ENCODE data around the gene LIN37.

LIN37 gene

GRCh38 chr19:35745328-35746086 lies 2.9 kb upstream of the LIN37 start, which contains the start of the genes PSENEN and U2AF1L4:
Gene PSENEN (plus strand): TSS chr19:35745651. CDS start chr19:35745931, 280 bp downstream.
Gene U2AF1L4 (minus strand): TSS chr19:35745418. CDS start chr19:35745391, 27 bp downstream.
- Histone ChIP-seq H3K4me3 (ENCODE audit: insufficient read depth in 1 of 2, low read depth in 1 of 2, low read length in 2 of 2) (peak within 1 kb of the TSS; percentile 74 to 96), H3K9me3 (ENCODE audit: control insufficient read depth, low read length) (no peaks in the 10 kb centered on the region), H4K91ac (ENCODE audit: low read length) (peak within 1 kb of the TSS; percentile 90), H2BK12ac (ENCODE audit: low read length in 2 of 2) (no peak within 1 kb of the TSS), H3K4me1 (ENCODE audit: control insufficient read depth, insufficient read depth, low read depth, low read length) (peaks cover 26% of the 10 kb centered on the region), H2AK5ac (ENCODE audit: low read length, severe bottlenecking) (peak within 1 kb of the TSS; percentile 82), H3K9ac (ENCODE audit: low read length) (peak within 1 kb of the TSS; percentile 99), H2AFZ (ENCODE audit: low read depth, low read length) (peak within 1 kb of the TSS; percentile 72), H3K18ac (ENCODE audit: low read depth in 1 of 2, low read length in 2 of 2) (peak within 1 kb of the TSS; percentile 67 to 95), H3K23ac (ENCODE audit: low read length in 2 of 2) (no peak within 1 kb of the TSS), H3K79me1 (replicated peaks; ENCODE audit: low read length, poor library complexity, severe bottlenecking) (peaks cover 37% of the 10 kb centered on the region), H3K36me3 (ENCODE audit: control insufficient read depth in 1 of 2, insufficient read depth in 2 of 2, low read depth in 1 of 2, low read length in 2 of 2) (peaks cover 16 to 21% of the 10 kb centered on the region in 2 experiments), H2BK5ac (ENCODE audit: low read depth, low read length, poor library complexity, severe bottlenecking) (peak within 1 kb of the TSS; percentile 87), H3K27ac (ENCODE audit: low read length, poor library complexity, severe bottlenecking) (peak within 1 kb of the TSS; percentile 98), H2BK15ac (ENCODE audit: low read depth, poor library complexity, severe bottlenecking) (peak within 1 kb of the TSS; percentile 30), H3K27me3 (ENCODE audit: control insufficient read depth in 1 of 2, insufficient read depth in 1 of 2, low read length in 2 of 2) (no peaks in the 10 kb centered on the region), H3K14ac (ENCODE audit: low read length in 2 of 2) (peak within 1 kb of the TSS in 1 of 2 experiments; percentile 97), H2BK120ac (ENCODE audit: low read depth, low read length) (peak within 1 kb of the TSS; percentile 99), H4K8ac (ENCODE audit: low read length) (peak within 1 kb of the TSS; percentile 70), H3K4ac (ENCODE audit: low read depth in 1 of 2, low read length in 2 of 2) (peak within 1 kb of the TSS; percentile 92 to 93), H3K4me2 (ENCODE audit: low read length, poor library complexity, severe bottlenecking) (peak within 1 kb of the TSS; percentile 80)
- under 1% methylated on average over 37 of the region's 40 CpGs for WGBS
- peak; percentile 99 for DNase-seq

DNA sequence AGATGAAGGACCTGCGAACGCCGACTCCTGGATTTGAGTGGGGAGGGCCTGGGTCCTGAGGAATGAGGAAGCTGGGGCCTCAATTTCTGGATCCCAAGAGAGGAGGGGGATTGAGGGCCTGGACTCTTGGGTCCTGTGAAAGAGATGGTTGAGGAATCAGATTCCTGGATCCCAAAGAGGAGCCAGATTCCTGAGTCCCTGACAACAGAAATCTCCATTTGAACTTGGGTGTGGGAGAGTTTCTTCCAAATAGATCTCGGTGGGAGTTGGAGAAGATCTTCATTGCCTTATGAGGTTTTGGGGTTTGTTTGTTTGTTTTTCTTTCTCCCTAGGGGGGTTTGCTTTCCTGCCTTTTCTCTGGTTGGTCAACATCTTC lies 2.3 kb upstream of the LIN37 start:
- Histone ChIP-seq H3K9ac (ENCODE audit: low read length) (peak overlapping the region; percentile 99), H3K23ac (ENCODE audit: low read length in 2 of 2) (no peak overlapping the region), H3K4ac (ENCODE audit: low read depth in 1 of 2, low read length in 2 of 2) (peak overlapping the region in 1 of 2 experiments; percentile 57), H3K27ac (ENCODE audit: low read length, poor library complexity, severe bottlenecking) (peak overlapping the region; percentile 33), H3K4me1 (ENCODE audit: control insufficient read depth, insufficient read depth, low read depth, low read length) (peaks cover 22% of the 10 kb centered on the region), H3K79me1 (replicated peaks; ENCODE audit: low read length, poor library complexity, severe bottlenecking) (peaks cover 37% of the 10 kb centered on the region), H2BK12ac (ENCODE audit: low read length in 2 of 2) (no peak overlapping the region), H2AFZ (ENCODE audit: low read depth, low read length) (no peak overlapping the region), H3K9me3 (ENCODE audit: control insufficient read depth, low read length) (no peaks in the 10 kb centered on the region), H4K8ac (ENCODE audit: low read length) (no peak overlapping the region), H3K4me2 (ENCODE audit: low read length, poor library complexity, severe bottlenecking) (peak overlapping the region; percentile 76), H3K18ac (ENCODE audit: low read depth in 1 of 2, low read length in 2 of 2) (peak overlapping the region in 1 of 2 experiments; percentile 4), H3K36me3 (ENCODE audit: control insufficient read depth in 1 of 2, insufficient read depth in 2 of 2, low read depth in 1 of 2, low read length in 2 of 2) (peaks cover 16 to 21% of the 10 kb centered on the region in 2 experiments), H2BK5ac (ENCODE audit: low read depth, low read length, poor library complexity, severe bottlenecking) (no peak overlapping the region), H3K27me3 (ENCODE audit: control insufficient read depth in 1 of 2, insufficient read depth in 1 of 2, low read length in 2 of 2) (no peaks in the 10 kb centered on the region), H2AK5ac (ENCODE audit: low read length, severe bottlenecking) (peak overlapping the region; percentile 76), H3K4me3 (ENCODE audit: insufficient read depth in 1 of 2, low read depth in 1 of 2, low read length in 2 of 2) (peak overlapping the region; percentile 74 to 96), H2BK15ac (ENCODE audit: low read depth, poor library complexity, severe bottlenecking) (no peak overlapping the region), H3K14ac (ENCODE audit: low read length in 2 of 2) (no peak overlapping the region), H2BK120ac (ENCODE audit: low read depth, low read length) (peak overlapping the region; percentile 35), H4K91ac (ENCODE audit: low read length) (no peak overlapping the region)
- no peak for DNase-seq
- WGBS, result 22% methylated on average over 4 of the region's 4 CpGs

- H3K79me1 ChIP-seq (replicated peaks; ENCODE audit: low read length, poor library complexity, severe bottlenecking), result peaks cover 40% of the 10 kb centered on the region
- no peak overlapping the region for H3K18ac ChIP-seq (ENCODE audit: low read depth in 1 of 2, low read length in 2 of 2)
- peak overlapping the region; percentile 76 for H3K4me2 ChIP-seq (ENCODE audit: low read length, poor library complexity, severe bottlenecking)
- no peak overlapping the region for H3K23ac ChIP-seq (ENCODE audit: low read length in 2 of 2)
- no peak overlapping the region for H4K91ac ChIP-seq (ENCODE audit: low read length)
- WGBS, result 97% methylated on average over 5 of the region's 5 CpGs
- H2BK15ac ChIP-seq (ENCODE audit: low read depth, poor library complexity, severe bottlenecking), result no peak overlapping the region
- H2AK5ac ChIP-seq (ENCODE audit: low read length, severe bottlenecking), result peak overlapping the region; percentile 76
- no peak overlapping the region for H3K14ac ChIP-seq (ENCODE audit: low read length in 2 of 2)
- no peak overlapping the region for H2BK5ac ChIP-seq (ENCODE audit: low read depth, low read length, poor library complexity, severe bottlenecking)
- peak overlapping the region; percentile 99 for H3K9ac ChIP-seq (ENCODE audit: low read length)
- no peak overlapping the region for H3K27ac ChIP-seq (ENCODE audit: low read length, poor library complexity, severe bottlenecking)
- no peak overlapping the region for H2AFZ ChIP-seq (ENCODE audit: low read depth, low read length)
- H3K4me1 ChIP-seq (ENCODE audit: control insufficient read depth, insufficient read depth, low read depth, low read length), result peaks cover 22% of the 10 kb centered on the region
- H3K4me3 ChIP-seq (ENCODE audit: insufficient read depth in 1 of 2, low read depth in 1 of 2, low read length in 2 of 2), result peak overlapping the region; percentile 30 to 96
- peaks cover 16 to 24% of the 10 kb centered on the region in 2 experiments for H3K36me3 ChIP-seq (ENCODE audit: control insufficient read depth in 1 of 2, insufficient read depth in 2 of 2, low read depth in 1 of 2, low read length in 2 of 2)
- H4K8ac ChIP-seq (ENCODE audit: low read length), result no peak overlapping the region
- no peak for DNase-seq
- H3K9me3 ChIP-seq (ENCODE audit: control insufficient read depth, low read length), result no peaks in the 10 kb centered on the region
- no peak overlapping the region for H2BK12ac ChIP-seq (ENCODE audit: low read length in 2 of 2)
- H2BK120ac ChIP-seq (ENCODE audit: low read depth, low read length), result no peak overlapping the region
- no peaks in the 10 kb centered on the region for H3K27me3 ChIP-seq (ENCODE audit: control insufficient read depth in 1 of 2, insufficient read depth in 1 of 2, low read length in 2 of 2)
- no peak overlapping the region for H3K4ac ChIP-seq (ENCODE audit: low read depth in 1 of 2, low read length in 2 of 2)
Measured at GRCh38 chr19:35746531-35746930, 1.8 kb upstream of the LIN37 start.

GRCh38 chr19:35750167-35750566 lies 1.8 kb downstream of the LIN37 start:
- Histone ChIP-seq H3K79me1 (replicated peaks; ENCODE audit: low read length, poor library complexity, severe bottlenecking) (peaks cover 43% of the 10 kb centered on the region), H3K18ac (ENCODE audit: low read depth in 1 of 2, low read length in 2 of 2) (no peak overlapping the region), H2BK15ac (ENCODE audit: low read depth, poor library complexity, severe bottlenecking) (no peak overlapping the region), H3K9me3 (ENCODE audit: control insufficient read depth, low read length) (no peaks in the 10 kb centered on the region), H3K27ac (ENCODE audit: low read length, poor library complexity, severe bottlenecking) (no peak overlapping the region), H2BK120ac (ENCODE audit: low read depth, low read length) (no peak overlapping the region), H3K4me1 (ENCODE audit: control insufficient read depth, insufficient read depth, low read depth, low read length) (peaks cover 14% of the 10 kb centered on the region), H3K9ac (ENCODE audit: low read length) (peak overlapping the region; percentile 99), H4K91ac (ENCODE audit: low read length) (no peak overlapping the region), H2AFZ (ENCODE audit: low read depth, low read length) (no peak overlapping the region), H3K14ac (ENCODE audit: low read length in 2 of 2) (no peak overlapping the region), H3K4me2 (ENCODE audit: low read length, poor library complexity, severe bottlenecking) (no peak overlapping the region), H3K23ac (ENCODE audit: low read length in 2 of 2) (no peak overlapping the region), H4K8ac (ENCODE audit: low read length) (no peak overlapping the region), H2BK5ac (ENCODE audit: low read depth, low read length, poor library complexity, severe bottlenecking) (no peak overlapping the region), H3K4me3 (ENCODE audit: insufficient read depth in 1 of 2, low read depth in 1 of 2, low read length in 2 of 2) (peak overlapping the region in 1 of 2 experiments; percentile 41), H3K36me3 (ENCODE audit: control insufficient read depth in 1 of 2, insufficient read depth in 2 of 2, low read depth in 1 of 2, low read length in 2 of 2) (peaks cover 37% of the 10 kb centered on the region in 2 experiments), H3K27me3 (ENCODE audit: control insufficient read depth in 1 of 2, insufficient read depth in 1 of 2, low read length in 2 of 2) (no peaks in the 10 kb centered on the region), H2BK12ac (ENCODE audit: low read length in 2 of 2) (peak overlapping the region in 1 of 2 experiments; percentile 23), H3K4ac (ENCODE audit: low read depth in 1 of 2, low read length in 2 of 2) (no peak overlapping the region), H2AK5ac (ENCODE audit: low read length, severe bottlenecking) (no peak overlapping the region)
- DNase-seq, result no peak
- WGBS, result 85% methylated on average over 4 of the region's 5 CpGs

Measured in mesenchymal stem cell (in vitro differentiated cells and primary cell).